GM12801 (cell line): ENCODE results near the gene VPS37D.

Source experiments
- TF ChIP-seq, protein P1 (sequence below): IDR thresholded peaks from one replicate; pipeline ENCODE4 v1.5.1; 2011; ENCODE audit warnings: control low read depth; ENCODE audit not compliant: insufficient read length; ENCODE audit errors: extremely low read depth

VPS37D gene, protein sequence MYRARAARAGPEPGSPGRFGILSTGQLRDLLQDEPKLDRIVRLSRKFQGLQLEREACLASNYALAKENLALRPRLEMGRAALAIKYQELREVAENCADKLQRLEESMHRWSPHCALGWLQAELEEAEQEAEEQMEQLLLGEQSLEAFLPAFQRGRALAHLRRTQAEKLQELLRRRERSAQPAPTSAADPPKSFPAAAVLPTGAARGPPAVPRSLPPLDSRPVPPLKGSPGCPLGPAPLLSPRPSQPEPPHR

DNA sequence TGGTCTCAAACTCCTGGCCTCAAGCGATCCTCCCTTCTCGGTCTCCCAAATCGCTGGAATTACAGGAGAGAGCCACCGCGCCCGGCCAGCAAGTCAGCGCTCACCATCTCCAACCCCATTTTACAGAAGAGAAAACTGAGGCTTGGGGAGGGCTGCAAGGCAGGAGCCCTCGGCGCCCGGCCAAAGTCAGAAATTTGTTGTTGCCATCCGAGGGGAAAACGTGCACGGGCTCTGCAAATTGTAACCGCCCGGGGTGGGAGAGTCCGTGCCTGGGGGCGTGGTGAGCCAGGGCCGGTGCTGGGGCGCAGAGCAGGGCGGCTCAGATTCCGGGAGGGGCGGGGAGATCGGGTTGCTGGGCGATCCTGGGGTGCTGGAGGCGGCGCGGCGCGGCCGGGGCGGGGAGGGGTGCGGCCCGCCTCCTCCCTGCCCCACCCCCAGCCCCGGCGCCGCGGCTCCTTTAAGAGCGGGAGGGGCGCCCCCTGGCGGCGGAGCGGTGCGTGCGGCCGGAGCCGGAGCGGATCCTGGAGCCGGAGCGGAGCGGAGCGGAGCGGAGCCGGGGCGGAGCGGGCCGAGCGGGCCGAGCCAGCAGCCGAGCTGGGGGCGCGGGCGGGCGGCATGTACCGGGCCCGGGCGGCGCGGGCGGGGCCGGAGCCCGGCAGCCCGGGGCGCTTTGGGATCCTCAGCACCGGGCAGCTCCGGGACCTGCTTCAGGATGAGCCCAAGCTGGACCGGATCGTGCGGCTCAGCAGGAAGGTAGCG is at the start of gene VPS37D:
Gene VPS37D (plus strand): TSS at position 488 of the 759 bp plus-strand sequence. CDS start 128 bp downstream, at position 616.
- TF ChIP-seq, protein P1, sequence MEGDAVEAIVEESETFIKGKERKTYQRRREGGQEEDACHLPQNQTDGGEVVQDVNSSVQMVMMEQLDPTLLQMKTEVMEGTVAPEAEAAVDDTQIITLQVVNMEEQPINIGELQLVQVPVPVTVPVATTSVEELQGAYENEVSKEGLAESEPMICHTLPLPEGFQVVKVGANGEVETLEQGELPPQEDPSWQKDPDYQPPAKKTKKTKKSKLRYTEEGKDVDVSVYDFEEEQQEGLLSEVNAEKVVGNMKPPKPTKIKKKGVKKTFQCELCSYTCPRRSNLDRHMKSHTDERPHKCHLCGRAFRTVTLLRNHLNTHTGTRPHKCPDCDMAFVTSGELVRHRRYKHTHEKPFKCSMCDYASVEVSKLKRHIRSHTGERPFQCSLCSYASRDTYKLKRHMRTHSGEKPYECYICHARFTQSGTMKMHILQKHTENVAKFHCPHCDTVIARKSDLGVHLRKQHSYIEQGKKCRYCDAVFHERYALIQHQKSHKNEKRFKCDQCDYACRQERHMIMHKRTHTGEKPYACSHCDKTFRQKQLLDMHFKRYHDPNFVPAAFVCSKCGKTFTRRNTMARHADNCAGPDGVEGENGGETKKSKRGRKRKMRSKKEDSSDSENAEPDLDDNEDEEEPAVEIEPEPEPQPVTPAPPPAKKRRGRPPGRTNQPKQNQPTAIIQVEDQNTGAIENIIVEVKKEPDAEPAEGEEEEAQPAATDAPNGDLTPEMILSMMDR, result no peak

DNA sequence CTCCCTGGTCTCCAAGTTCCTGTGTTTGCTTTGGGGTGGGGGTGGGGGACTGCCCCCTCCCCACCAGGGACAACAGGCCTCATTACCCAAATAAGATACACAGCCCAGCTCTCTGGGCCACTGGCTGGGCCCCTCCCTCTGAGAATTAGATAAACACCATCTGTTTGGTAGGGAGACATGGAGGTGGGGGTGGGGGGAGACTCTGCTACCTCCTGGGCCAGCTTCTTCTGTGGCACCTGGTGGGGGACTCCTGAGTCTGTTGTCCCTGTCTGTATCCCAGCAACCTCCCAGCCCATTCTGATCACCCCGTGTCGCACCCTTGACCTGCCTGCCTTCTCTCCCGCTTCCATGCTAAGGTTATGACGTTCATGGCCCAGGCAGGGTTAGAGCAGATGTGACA is 49.1 kb upstream of the VPS37D start:
- TF ChIP-seq, protein P1, result no peak

DNA sequence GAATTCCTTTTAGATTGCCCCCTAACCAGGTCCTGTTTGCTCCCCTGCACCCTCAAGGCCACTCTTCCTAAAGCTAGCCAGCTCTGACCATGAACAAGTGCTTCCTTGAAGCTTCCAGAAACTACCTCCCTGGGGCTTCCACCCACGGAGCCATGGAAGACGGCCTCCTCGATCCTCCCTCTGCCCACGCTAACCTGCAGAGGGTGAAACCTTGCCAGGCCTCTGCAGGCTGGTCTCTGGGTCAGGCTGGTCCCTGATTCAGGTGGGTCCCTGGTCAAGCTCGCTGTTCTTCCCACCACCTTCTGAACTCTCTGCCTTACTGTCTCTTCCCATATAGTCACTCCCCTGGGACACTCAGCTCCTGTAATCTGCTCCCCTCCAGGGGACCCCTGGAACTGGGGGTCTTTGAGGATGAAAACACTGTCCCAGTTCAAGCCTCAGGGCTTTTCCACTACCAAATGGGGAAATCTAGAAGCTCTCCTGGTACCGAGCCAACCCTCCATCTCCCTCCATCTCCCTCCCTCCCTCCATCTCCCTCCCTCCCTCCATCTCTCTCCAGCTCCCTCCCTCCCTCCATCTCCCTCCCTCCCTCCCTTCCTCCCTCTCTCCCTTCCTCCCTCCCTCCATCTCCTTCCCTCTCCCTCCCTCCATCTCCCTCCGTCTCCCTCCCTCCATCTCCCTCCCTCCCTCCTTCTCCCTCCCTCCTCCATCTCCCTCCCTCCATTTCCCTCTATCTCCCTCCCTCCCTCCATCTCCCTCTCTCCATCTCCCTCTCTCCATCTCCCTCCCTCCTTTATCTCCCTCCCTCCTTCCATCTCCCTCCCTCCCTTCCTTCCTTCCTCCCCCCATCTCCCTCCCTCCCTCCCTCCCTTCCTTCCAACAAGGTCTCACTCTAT is 46.2 kb upstream of the VPS37D start:
- TF ChIP-seq, protein P1, result no peak

DNA sequence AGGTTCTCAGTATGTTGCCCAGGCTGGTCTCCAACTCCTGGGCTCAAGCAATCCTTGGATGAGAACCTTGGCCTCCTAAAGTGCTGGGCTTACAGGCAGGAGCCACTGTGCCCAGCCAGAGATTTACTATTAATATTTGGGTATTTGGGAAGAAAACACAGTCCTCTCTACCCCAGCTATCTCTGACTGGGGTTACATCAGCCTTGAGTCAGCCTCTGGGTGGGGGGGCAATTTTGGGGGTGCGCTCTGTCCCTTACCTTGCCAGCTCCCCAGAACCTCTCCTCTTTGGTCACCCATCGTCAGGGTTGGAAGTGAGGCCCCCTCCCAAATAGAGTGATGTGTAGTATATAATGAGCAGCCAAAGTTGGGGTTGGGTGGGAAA is 45.1 kb upstream of the VPS37D start:
- TF ChIP-seq, protein P1, result no peak

DNA sequence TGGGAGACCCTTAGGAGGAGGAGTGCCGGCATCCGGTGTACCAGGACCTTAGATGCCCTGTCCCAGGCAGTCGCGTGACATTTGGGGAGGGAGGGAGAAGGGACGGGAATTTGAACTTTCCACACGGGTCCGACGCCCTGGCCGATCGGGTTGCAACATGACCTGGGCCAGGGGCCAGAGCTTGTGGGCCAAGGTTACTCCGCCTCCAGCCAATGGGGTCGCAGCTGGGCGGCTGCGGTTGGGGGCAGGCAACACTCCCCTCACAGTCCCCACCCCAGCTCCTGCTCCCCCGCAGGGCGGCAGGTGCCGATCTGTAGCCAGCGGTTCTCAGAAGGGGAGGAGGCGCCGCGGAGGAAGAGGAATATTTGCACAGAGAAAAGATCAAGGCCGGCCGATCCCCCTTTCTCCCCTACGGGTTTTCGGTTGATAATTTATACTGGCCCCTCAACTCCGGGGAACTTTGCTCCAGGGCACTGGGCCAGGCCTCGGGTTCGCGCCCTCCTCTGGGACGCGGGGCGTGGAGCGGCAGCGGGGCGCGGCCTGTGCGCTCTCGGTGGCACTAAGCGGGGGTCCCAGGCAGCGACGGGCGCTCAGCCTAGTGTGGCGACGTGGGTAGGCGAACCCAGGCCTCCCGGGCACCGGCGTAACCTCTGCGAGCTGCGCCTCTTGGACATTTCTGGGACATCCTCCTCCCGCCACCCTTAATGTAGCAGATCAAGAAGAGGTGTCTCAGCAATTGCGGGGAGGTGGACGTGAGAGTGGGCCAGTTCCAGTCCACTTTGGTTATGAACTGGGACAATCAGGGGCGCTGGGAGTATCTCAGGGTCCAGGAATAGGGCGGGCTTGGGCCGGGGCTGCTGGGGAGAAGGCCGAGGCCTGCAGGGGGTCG is 44.5 kb upstream of the VPS37D start:
- TF ChIP-seq, protein P1, result no peak

DNA sequence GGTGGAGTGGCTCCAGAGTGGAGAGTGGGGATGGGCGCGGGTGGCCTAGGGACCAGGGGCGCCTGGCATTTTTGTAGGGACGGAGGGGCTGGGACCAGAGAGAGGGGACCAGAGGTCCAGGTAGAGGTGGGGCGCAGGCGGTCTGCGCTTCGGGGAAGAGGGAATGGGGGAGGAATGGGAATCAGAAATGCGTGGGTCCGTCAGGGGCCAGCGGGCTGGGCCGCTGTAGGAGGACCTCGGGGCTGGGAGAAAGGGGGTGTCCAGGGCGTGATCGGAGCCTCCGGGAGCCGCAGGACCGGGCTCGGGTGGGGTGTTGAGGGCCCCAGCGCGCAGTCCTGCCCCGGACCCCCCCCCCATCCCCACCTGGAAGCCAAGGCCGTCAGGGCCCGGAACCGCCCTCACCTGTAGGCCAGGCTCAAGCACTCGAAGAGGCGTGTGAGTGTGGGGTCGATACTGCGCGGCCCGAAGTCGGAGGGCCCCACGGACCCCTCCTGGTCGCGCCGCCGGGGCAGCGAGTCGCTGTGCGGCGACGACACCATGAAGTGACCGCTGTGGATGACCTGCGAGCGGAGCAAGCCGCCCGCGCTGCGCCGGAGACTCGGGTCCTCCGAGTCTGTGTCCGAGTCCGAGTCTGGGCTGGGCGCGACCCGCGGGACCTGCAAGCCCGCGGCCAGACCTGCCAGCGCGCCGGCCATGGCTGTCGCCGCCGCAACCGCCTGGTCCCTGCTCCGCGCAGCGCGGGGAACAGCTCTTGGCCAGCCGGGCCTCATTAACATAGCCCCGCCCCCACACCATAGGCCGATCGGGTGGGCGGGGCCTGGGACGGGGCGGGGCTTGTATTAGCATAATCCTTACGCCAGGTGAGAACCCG is 43.6 kb upstream of the VPS37D start, which contains the start of gene MLXIPL:
Gene MLXIPL (minus strand): TSS at position 725 of the 871 bp plus-strand sequence. CDS start 30 bp downstream, at position 695.
- TF ChIP-seq, protein P1, result no peak
